ENCODE results near the gene GJA10. TPM values are rescaled to one million over a fixed set of nuclear protein-coding genes. Genes with fewer than 3 reads are reported as not detected.

GJA10 gene
- polyA plus RNA-seq, 1 of the 3 experiments (the other 2 are of a cell fraction): not detected

- Histone ChIP-seq H3K4me2 (no peak overlapping the region), H3K9me2 (no peaks in the 10 kb centered on the region), H3K27me3 (ENCODE audit: insufficient read depth) (no peaks in the 10 kb centered on the region), H4K20me1 (ENCODE audit: insufficient read depth) (no peaks in the 10 kb centered on the region), H3K79me2 (ENCODE audit: insufficient read depth) (no peaks in the 10 kb centered on the region), H3K36me3 (replicated peaks in 1 of 2; ENCODE audit: control insufficient read depth in 1 of 2, insufficient read depth in 2 of 2, low read length in 1 of 2) (no peaks in the 10 kb centered on the region), H3K27ac (ENCODE audit: low read depth in 2 of 2, low read length in 1 of 2) (no peak overlapping the region), H3F3A (replicated peaks; ENCODE audit: insufficient read depth) (no peaks in the 10 kb centered on the region), H3K4me1 (ENCODE audit: control insufficient read depth in 1 of 2, insufficient read depth in 2 of 2, low read depth in 1 of 2, low read length in 1 of 2) (no peaks in the 10 kb centered on the region; a peak in 1 of 4 replicates), H3K9me3 (no peaks in the 10 kb centered on the region), H3K9ac (no peak overlapping the region), H2AFZ (ENCODE audit: low read depth) (no peak overlapping the region), H3K4me3 (ENCODE audit: low read depth in 2 of 2, low read length in 1 of 2) (no peak overlapping the region)
- ChIA-PET POLR2A (no interaction called here), CTCF (interaction anchor here (1.2 to 2.7 kb wide), 4 partner anchors 32 to 541 kb away, joined by 3 to 15 read pairs (median 3); no protein-coding TSS in a partner anchor)
- TF ChIP-seq NRF1 (IDR thresholded peaks at IDR 0.05; ENCODE audit: low read depth, low read length) (no peak), SMC3 (IDR thresholded peaks at IDR 0.05; ENCODE audit: low read depth, low read length) (no peak), JUND (IDR thresholded peaks at IDR 0.05) (no peak), MAX (IDR thresholded peaks at IDR 0.05; ENCODE audit: low read depth) (no peak), YY1 (IDR thresholded peaks at IDR 0.05; ENCODE audit: low read depth) (no peak), EZH2phosphoT487 (IDR thresholded peaks at IDR 0.05; ENCODE audit: borderline replicate concordance, low read depth) (no peak), TCF12 (IDR thresholded peaks at IDR 0.05) (no peak), MXI1 (IDR thresholded peaks at IDR 0.05; ENCODE audit: low read depth, low read length) (no peak), NFIC (IDR thresholded peaks at IDR 0.05; ENCODE audit: borderline replicate concordance) (no peak), POLR2AphosphoS5 (IDR thresholded peaks at IDR 0.05; ENCODE audit: low read depth, low read length) (no peak), TEAD4 (IDR thresholded peaks at IDR 0.05; ENCODE audit: borderline replicate concordance, insufficient read depth) (no peak), ELF1 (IDR thresholded peaks at IDR 0.05) (no peak), FOSL2 (IDR thresholded peaks at IDR 0.05; ENCODE audit: borderline replicate concordance, low read depth) (no peak), FOXM1 (IDR thresholded peaks at IDR 0.05; ENCODE audit: low read depth) (no peak), SIN3A (IDR thresholded peaks at IDR 0.05; ENCODE audit: borderline replicate concordance, low read depth, low read length) (no peak), PBX3 (IDR thresholded peaks at IDR 0.05) (no peak), FOXJ3 (CRISPR knock-in tag; IDR thresholded peaks at IDR 0.05) (no peak), EP300 (IDR thresholded peaks at IDR 0.05; ENCODE audit: borderline replicate concordance in 1 of 2, low read depth in 1 of 2, low read length in 1 of 2) (no peak)
- WGBS (ENCODE audit: low lambda C conversion rate): 81% methylated on average over 12 of the region's 12 CpGs
- DNase-seq: no peak
Measured at GRCh38 chr6:89938014-89938413, 43.7 kb downstream of the GJA10 start.

GRCh38 chr6:89939144-89939543 is 44.9 kb downstream of the GJA10 start:
- Histone ChIP-seq H2AFZ (ENCODE audit: low read depth) (no peak overlapping the region), H3K79me2 (ENCODE audit: insufficient read depth) (no peaks in the 10 kb centered on the region), H3K4me2 (no peak overlapping the region), H3K27ac (ENCODE audit: low read depth in 2 of 2, low read length in 1 of 2) (no peak overlapping the region), H4K20me1 (ENCODE audit: insufficient read depth) (no peaks in the 10 kb centered on the region), H3K27me3 (ENCODE audit: insufficient read depth) (no peaks in the 10 kb centered on the region), H3K4me3 (ENCODE audit: low read depth in 2 of 2, low read length in 1 of 2) (no peak overlapping the region), H3K4me1 (ENCODE audit: control insufficient read depth in 1 of 2, insufficient read depth in 2 of 2, low read depth in 1 of 2, low read length in 1 of 2) (no peaks in the 10 kb centered on the region; a peak in 1 of 4 replicates), H3K9me3 (no peaks in the 10 kb centered on the region), H3K9me2 (no peaks in the 10 kb centered on the region), H3K9ac (no peak overlapping the region), H3F3A (replicated peaks; ENCODE audit: insufficient read depth) (no peaks in the 10 kb centered on the region), H3K36me3 (replicated peaks in 1 of 2; ENCODE audit: control insufficient read depth in 1 of 2, insufficient read depth in 2 of 2, low read length in 1 of 2) (no peaks in the 10 kb centered on the region)
- ChIA-PET CTCF (interaction anchor here (0.6 to 2.8 kb wide), 5 partner anchors 9 to 540 kb away, joined by 3 to 19 read pairs (median 3); no protein-coding TSS in a partner anchor), POLR2A (no interaction called here)
- WGBS (ENCODE audit: low lambda C conversion rate): 60% methylated on average over 1 of the region's 2 CpGs
- DNase-seq: no peak
- TF ChIP-seq TEAD4 (IDR thresholded peaks at IDR 0.05; ENCODE audit: borderline replicate concordance, insufficient read depth) (no peak), JUND (IDR thresholded peaks at IDR 0.05) (no peak), GATA2 (CRISPR knock-in tag; IDR thresholded peaks at IDR 0.05) (no peak), SMC3 (IDR thresholded peaks at IDR 0.05; ENCODE audit: low read depth, low read length) (no peak), ZBTB33 (IDR thresholded peaks at IDR 0.05; ENCODE audit: borderline replicate concordance, low read depth) (no peak), MAX (IDR thresholded peaks at IDR 0.05; ENCODE audit: low read depth) (no peak), SIN3A (IDR thresholded peaks at IDR 0.05; ENCODE audit: borderline replicate concordance, low read depth, low read length) (no peak), NFIC (IDR thresholded peaks at IDR 0.05; ENCODE audit: borderline replicate concordance) (no peak), POLR2AphosphoS5 (IDR thresholded peaks at IDR 0.05; ENCODE audit: low read depth, low read length) (no peak), CHD2 (IDR thresholded peaks at IDR 0.05; ENCODE audit: low read length, partially characterized antibody) (no peak), GABPA (IDR thresholded peaks at IDR 0.05; ENCODE audit: low read depth) (no peak), FOXJ3 (CRISPR knock-in tag; IDR thresholded peaks at IDR 0.05) (no peak), RFX5 (IDR thresholded peaks at IDR 0.05; ENCODE audit: low read length) (no peak), FOSL2 (IDR thresholded peaks at IDR 0.05; ENCODE audit: borderline replicate concordance, low read depth) (no peak), PBX3 (IDR thresholded peaks at IDR 0.05) (no peak)
